Natural killer cell (primary cell): ENCODE measurements around the gene ZNF536. TPM values are rescaled to one million over a fixed set of nuclear protein-coding genes. Genes with fewer than 3 reads are reported as not detected.

Experiments
- ATAC-seq, 3 donors: fragments of 150-1000 bp in 2 of 3; fragments of 200-7000 bp in 1 of 3; cut with Tn5 transposase; 1 replicate in 1 of 3; 2 replicates in 2 of 3; pipeline ENCODE4 v1.10.0; 2021; ENCODE audit warnings: mild to moderate bottlenecking in 2 of 3, moderate library complexity in 2 of 3
- DNase-seq, 2 donors: peaks; one replicate each; pipeline versions ENCODE4 v3.0.0 to v3.0.0-alpha.2; 2013 to 2021; ENCODE audit warnings: mixed read lengths in 1 of 2
- H3K27ac ChIP-seq: one replicate; pipeline ENCODE4 v1.5.1; 2013; ENCODE audit warnings: mild to moderate bottlenecking, low read length
- H3K27me3 ChIP-seq: one replicate; pipeline ENCODE4 v1.6.1; 2013; ENCODE audit warnings: low read length; ENCODE audit not compliant: control insufficient read depth, insufficient read depth
- H3K36me3 ChIP-seq: one replicate; pipeline ENCODE4 v1.6.1; 2013; ENCODE audit warnings: low read length; ENCODE audit not compliant: control insufficient read depth, insufficient read depth
- H3K4me1 ChIP-seq: one replicate; pipeline ENCODE4 v1.6.1; 2013; ENCODE audit warnings: low read length; ENCODE audit not compliant: control insufficient read depth, insufficient read depth
- H3K4me3 ChIP-seq: one replicate; pipeline ENCODE4 v1.5.1; 2013; ENCODE audit warnings: low read length
- H3K9me3 ChIP-seq: one replicate; pipeline ENCODE4 v1.6.1; 2013; ENCODE audit warnings: low read length; ENCODE audit not compliant: control insufficient read depth, insufficient read depth
- H3K27ac Mint-ChIP-seq, 2 donors: one replicate each; pipeline ENCODE4 v1.8.0; 2022; ENCODE audit warnings: mild to moderate bottlenecking in 2 of 2, mixed read lengths in 2 of 2, moderate library complexity in 1 of 2
- H3K27me3 Mint-ChIP-seq, 2 donors: one replicate each; pipeline ENCODE4 v1.8.0; 2022; ENCODE audit warnings: low read depth in 2 of 2, mixed read lengths in 2 of 2
- H3K36me3 Mint-ChIP-seq: one replicate; pipeline ENCODE4 v1.8.0; 2022; ENCODE audit warnings: mixed read lengths
- H3K4me1 Mint-ChIP-seq, 2 donors: one replicate each; pipeline ENCODE4 v1.8.0; 2022; ENCODE audit warnings: mixed read lengths in 2 of 2
- H3K4me3 Mint-ChIP-seq: one replicate; pipeline ENCODE4 v1.8.0; 2022; ENCODE audit warnings: mild to moderate bottlenecking, moderate library complexity, mixed read lengths
- H3K9me3 Mint-ChIP-seq, 2 donors: one replicate each; pipeline ENCODE4 v1.8.0; 2022; ENCODE audit warnings: mixed read lengths in 2 of 2
- CTCF ChIP-seq: fragments of 200-600 bp; IDR thresholded peaks from one replicate; pipeline ENCODE4 v1.8.0; 2022; ENCODE audit warnings: antibody characterized with exemption
- WGBS: methylation state at CpG from one replicate; pipeline ENCODE4 v1.1.7; 2013; ENCODE audit warnings: missing lambda C conversion rate; ENCODE audit not compliant: insufficient coverage; 5-methylcytosine and 5-hydroxymethylcytosine counted together
- intact Hi-C: fragments of 100-400 bp; cut with micrococcal nuclease; formaldehyde crosslinking; loops from one replicate; pipeline ENCODE4 v1.14.2; 2022
- total RNA-seq, 4 donors: library from RNA; stranded (reverse); fragments of 120-200 nt in 1 of 4; gene quantifications; one replicate each; pipeline versions ENCODE4 v1.2.3 to v1.2.4, GENCODE V29; 2013 to 2022

Gene ZNF536
- total RNA-seq, 3 donors from 2014 or later (not counting 1 experiment from before 2014, with no cell fraction given): not detected

DNA sequence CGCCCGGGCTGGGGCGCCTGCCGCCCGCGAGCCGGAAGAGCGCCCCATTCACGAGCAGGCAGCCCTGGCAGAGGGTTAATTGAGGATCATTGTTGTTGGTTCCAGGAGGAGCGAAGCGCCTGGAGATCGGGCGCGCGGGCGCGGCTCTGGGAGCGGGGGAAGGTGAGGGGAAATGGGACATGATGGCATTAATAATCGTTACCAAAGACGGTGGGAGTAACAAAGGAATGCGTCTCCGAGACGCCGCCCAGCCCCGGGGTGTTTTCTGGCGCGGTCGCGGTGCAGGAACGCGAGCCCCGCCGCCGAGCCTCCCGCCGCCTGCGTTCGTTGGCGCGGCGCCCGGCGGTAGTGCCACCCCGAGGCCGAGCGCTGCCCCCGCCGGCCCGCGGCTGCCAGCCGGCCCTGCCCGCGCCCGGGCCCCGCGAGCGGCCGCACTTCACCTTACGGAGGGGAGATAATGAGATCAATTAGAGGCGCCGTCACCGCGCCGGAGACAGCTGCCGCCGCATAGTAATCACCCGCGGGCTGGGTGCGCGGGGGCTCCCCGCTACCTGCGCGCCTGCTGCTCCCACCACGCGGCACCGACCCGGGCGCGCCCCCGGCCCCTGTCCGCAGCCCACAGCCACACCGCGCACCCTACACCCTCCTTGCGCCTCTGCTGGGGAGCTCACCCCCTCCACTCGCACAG lies 2.8 kb downstream of the ZNF536 start:
- no peak overlapping the region for H3K4me3 Mint-ChIP-seq
- TF ChIP-seq CTCF: no peak
- Histone ChIP-seq H3K27me3 (peaks cover 7% of the 10 kb centered on the region), H3K36me3 (no peaks in the 10 kb centered on the region), H3K4me3 (no peak overlapping the region), H3K9me3 (no peaks in the 10 kb centered on the region), H3K4me1 (no peaks in the 10 kb centered on the region), H3K27ac (no peak overlapping the region)
- intact Hi-C loops: no loop called here
- H3K27me3 Mint-ChIP-seq: peaks cover 23 to 31% of the 10 kb centered on the region in 2 donors
- WGBS: 4% methylated on average over 85 of the region's 85 CpGs
- no peaks in the 10 kb centered on the region for H3K36me3 Mint-ChIP-seq
- no peak overlapping the region for H3K27ac Mint-ChIP-seq
- H3K4me1 Mint-ChIP-seq: no peaks in the 10 kb centered on the region
- ATAC-seq (no peak), DNase-seq (no peak)
- H3K9me3 Mint-ChIP-seq: no peaks in the 10 kb centered on the region

DNA sequence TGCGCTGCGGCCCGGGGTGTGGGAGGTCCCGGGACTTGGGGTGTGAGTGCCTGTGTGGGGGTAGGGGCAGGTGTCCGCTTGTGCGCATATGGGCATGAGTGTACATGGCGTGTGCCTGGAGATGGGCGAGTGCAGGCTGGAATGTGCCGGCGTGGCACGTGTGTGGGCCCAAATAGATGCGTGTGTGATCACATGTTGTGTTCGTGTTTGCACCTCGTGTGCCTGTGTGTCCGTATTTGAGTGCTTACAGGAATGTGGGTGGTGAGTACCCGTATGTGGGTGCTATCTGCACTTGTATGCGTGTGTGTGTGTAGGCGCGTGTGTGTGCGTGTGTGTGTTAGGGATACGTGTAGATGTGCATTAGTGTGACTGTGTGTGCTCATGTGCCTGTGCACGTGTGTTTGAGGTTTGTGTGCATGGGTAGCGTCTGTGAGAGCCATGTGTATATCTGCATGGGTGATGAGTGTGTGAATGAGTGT lies 3.4 kb downstream of the ZNF536 start:
- peaks cover 19 to 31% of the 10 kb centered on the region in 2 donors for H3K27me3 Mint-ChIP-seq
- WGBS: 64% methylated on average over 23 of the region's 23 CpGs
- H3K4me3 Mint-ChIP-seq: no peak overlapping the region
- no peaks in the 10 kb centered on the region for H3K36me3 Mint-ChIP-seq
- intact Hi-C loops: no loop called here
- no peaks in the 10 kb centered on the region for H3K9me3 Mint-ChIP-seq
- no peak overlapping the region for H3K27ac Mint-ChIP-seq
- no peaks in the 10 kb centered on the region for H3K4me1 Mint-ChIP-seq
- Histone ChIP-seq H3K9me3 (no peaks in the 10 kb centered on the region), H3K4me1 (no peaks in the 10 kb centered on the region), H3K4me3 (no peak overlapping the region), H3K27ac (no peak overlapping the region), H3K36me3 (no peaks in the 10 kb centered on the region), H3K27me3 (peaks cover 7% of the 10 kb centered on the region)
- ATAC-seq: no peak
- no peak for TF ChIP-seq CTCF
- no peak for DNase-seq

DNA sequence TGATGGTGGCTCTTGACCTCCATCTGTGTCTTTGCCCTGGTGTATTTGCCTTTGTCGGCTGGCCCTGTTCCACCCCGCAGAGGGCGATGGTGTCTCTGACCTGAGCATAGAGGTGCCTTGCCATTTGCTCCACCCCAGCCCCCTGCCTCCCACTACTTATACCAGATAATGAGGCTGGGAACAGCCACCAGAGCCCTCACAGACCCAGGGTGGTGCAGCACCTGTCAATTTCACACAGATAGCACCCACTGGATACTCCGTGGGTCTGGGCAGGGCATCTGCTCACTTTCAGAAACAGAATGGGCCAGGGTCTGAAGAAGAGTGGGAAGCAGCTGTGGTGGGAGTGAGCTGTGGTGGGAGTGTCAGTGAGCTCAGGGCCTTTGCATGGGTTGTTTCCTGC lies 4.1 kb downstream of the ZNF536 start:
- Mint-ChIP-seq H3K27me3 (peaks cover 19 to 32% of the 10 kb centered on the region in 2 donors), H3K4me1 (no peaks in the 10 kb centered on the region), H3K27ac (no peak overlapping the region), H3K4me3 (no peak overlapping the region), H3K9me3 (no peaks in the 10 kb centered on the region), H3K36me3 (no peaks in the 10 kb centered on the region)
- no peak for TF ChIP-seq CTCF
- no peaks in the 10 kb centered on the region for H3K36me3 ChIP-seq
- H3K4me3 ChIP-seq: no peak overlapping the region
- intact Hi-C loops: no loop called here
- DNase-seq: no peak
- no peaks in the 10 kb centered on the region for H3K9me3 ChIP-seq
- H3K4me1 ChIP-seq: no peaks in the 10 kb centered on the region
- no peak for ATAC-seq
- no peak overlapping the region for H3K27ac ChIP-seq
- 76% methylated on average over 4 of the region's 4 CpGs for WGBS
- H3K27me3 ChIP-seq: peaks cover 7% of the 10 kb centered on the region
